ENCODE results near the gene PDE7B. TPM values are rescaled to one million over a fixed set of nuclear protein-coding genes. Genes with fewer than 3 reads are reported as not detected.

The PDE7B gene
- total RNA-seq, 1 experiment from 2014 or later: 0.03 TPM

DNA sequence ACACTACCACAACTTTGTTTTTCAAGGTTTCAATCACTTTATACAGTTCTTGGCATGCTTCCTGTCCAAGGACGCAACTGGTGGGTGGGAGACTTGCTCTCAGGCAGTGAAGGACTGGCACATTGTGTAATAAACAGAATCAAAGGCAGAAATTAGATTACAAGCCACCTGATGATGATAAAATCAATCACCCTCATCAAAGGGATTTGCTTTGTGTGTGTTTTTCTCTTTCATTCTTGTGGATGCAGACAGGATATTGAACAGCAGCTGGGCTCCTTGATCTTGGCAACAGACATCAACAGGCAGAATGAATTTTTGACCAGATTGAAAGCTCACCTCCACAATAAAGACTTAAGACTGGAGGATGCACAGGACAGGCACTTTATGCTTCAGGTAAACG, 327.2 kb downstream of the PDE7B start:
- DNase-seq (ENCODE audit: low read depth, low spot score) (no peak), ATAC-seq (no peak)
- POLR2A ChIA-PET: no interaction called here
- intact Hi-C loops (cut with micrococcal nuclease; ENCODE audit: unreplicated experiment): no loop called here
- Histone ChIP-seq H3K36me3 (ENCODE audit: control insufficient read depth, insufficient read depth, low read length) (no peaks in the 10 kb centered on the region), H3K9me3 (ENCODE audit: control insufficient read depth, insufficient read depth, low read depth, low read length) (no peaks in the 10 kb centered on the region), H3K4me1 (ENCODE audit: control insufficient read depth, insufficient read depth, low read length) (no peaks in the 10 kb centered on the region), H3K27me3 (ENCODE audit: control insufficient read depth, insufficient read depth, low read length) (no peaks in the 10 kb centered on the region), H3K4me3 (ENCODE audit: low read depth in 2 of 2, low read length in 2 of 2) (no peak overlapping the region), H3K27ac (ENCODE audit: low read length) (no peak overlapping the region)
- TF ChIP-seq CTCF (IDR thresholded peaks at IDR 0.05) (no peak), POLR2AphosphoS5 (IDR thresholded peaks at IDR 0.05; ENCODE audit: low read depth, low read length) (no peak)
- no TSS peak for BruUV-seq (replicated peaks)
- CTCF ChIA-PET: no interaction called here
- in situ Hi-C loops (cut with HindIII; ENCODE audit: low pct_unique_long_range_greater_than_20kb, low sequenced_read_pairs): no loop called here

DNA sequence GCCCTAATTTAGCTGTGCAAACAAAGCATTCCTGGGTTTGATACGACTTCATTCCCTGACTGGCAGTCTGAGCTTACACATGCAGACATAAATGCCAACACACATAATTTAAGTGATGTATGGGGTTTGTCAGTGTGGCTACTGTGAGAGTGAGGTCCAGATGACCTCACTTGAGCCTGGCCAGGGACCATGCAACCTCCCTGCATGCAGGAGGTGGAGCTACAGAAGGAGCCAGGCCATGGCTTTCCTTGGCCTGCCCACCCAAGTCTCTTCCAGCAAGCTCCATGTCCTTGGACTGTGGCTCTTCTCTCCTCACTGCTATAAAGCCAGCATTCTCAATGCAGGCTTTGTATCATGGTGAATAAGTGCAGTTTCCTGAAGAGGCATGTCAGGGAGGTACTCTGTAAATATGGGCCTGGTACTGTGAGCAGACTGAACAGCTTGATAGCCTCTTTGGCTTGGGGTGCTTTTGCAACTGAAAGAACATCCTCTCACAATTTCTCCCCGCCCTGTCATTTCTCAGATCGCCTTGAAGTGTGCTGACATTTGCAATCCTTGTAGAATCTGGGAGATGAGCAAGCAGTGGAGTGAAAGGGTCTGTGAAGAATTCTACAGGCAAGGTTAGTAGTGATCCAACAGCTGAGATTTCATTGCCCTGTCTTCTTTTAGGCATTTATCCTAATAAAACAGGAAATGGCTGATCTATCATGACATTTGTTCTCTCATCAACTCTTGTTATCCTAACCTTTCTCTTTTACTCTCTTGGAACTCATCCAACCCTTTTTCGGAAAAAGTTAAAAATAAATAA, 329.4 kb downstream of the PDE7B start:
- DNase-seq (ENCODE audit: low read depth, low spot score) (no peak), ATAC-seq (no peak)
- no peaks in the 10 kb centered on the region for H3K4me1 ChIP-seq (ENCODE audit: control insufficient read depth, insufficient read depth, low read length)
- CTCF ChIA-PET: no interaction called here
- no peak for TF ChIP-seq TCF7L2 (IDR thresholded peaks at IDR 0.05; ENCODE audit: low read depth, low read length)
- no peaks in the 10 kb centered on the region for H3K9me3 ChIP-seq (ENCODE audit: control insufficient read depth, insufficient read depth, low read depth, low read length)
- H3K4me3 ChIP-seq (ENCODE audit: low read depth in 2 of 2, low read length in 2 of 2): no peak overlapping the region
- POLR2A ChIA-PET: no interaction called here
- no peaks in the 10 kb centered on the region for H3K36me3 ChIP-seq (ENCODE audit: control insufficient read depth, insufficient read depth, low read length)
- H3K27me3 ChIP-seq (ENCODE audit: control insufficient read depth, insufficient read depth, low read length): no peaks in the 10 kb centered on the region
- intact Hi-C loops (cut with micrococcal nuclease; ENCODE audit: unreplicated experiment): no loop called here
- no peak overlapping the region for H3K27ac ChIP-seq (ENCODE audit: low read length)
- in situ Hi-C loops (cut with HindIII; ENCODE audit: low pct_unique_long_range_greater_than_20kb, low sequenced_read_pairs): no loop called here
- no TSS peak for BruUV-seq (replicated peaks)

- no peak for DNase-seq (ENCODE audit: low read depth, low spot score)
- Histone ChIP-seq H3K27ac (ENCODE audit: low read length) (no peak overlapping the region), H3K4me3 (ENCODE audit: low read depth in 2 of 2, low read length in 2 of 2) (no peak overlapping the region), H3K9me3 (ENCODE audit: control insufficient read depth, insufficient read depth, low read depth, low read length) (no peaks in the 10 kb centered on the region), H3K27me3 (ENCODE audit: control insufficient read depth, insufficient read depth, low read length) (no peaks in the 10 kb centered on the region), H3K36me3 (ENCODE audit: control insufficient read depth, insufficient read depth, low read length) (no peaks in the 10 kb centered on the region), H3K4me1 (ENCODE audit: control insufficient read depth, insufficient read depth, low read length) (no peaks in the 10 kb centered on the region)
- in situ Hi-C loops (cut with HindIII; ENCODE audit: low pct_unique_long_range_greater_than_20kb, low sequenced_read_pairs): no loop called here
- BruUV-seq (replicated peaks): no TSS peak
- no peak for TF ChIP-seq SIN3A (IDR thresholded peaks at IDR 0.05; ENCODE audit: borderline replicate concordance, insufficient read depth, low read depth, low read length)
- TF ChIP-seq CTCF (IDR thresholded peaks at IDR 0.05): no peak
- TF ChIP-seq TCF7L2 (IDR thresholded peaks at IDR 0.05; ENCODE audit: low read depth, low read length): no peak
- TF ChIP-seq, protein P1, sequence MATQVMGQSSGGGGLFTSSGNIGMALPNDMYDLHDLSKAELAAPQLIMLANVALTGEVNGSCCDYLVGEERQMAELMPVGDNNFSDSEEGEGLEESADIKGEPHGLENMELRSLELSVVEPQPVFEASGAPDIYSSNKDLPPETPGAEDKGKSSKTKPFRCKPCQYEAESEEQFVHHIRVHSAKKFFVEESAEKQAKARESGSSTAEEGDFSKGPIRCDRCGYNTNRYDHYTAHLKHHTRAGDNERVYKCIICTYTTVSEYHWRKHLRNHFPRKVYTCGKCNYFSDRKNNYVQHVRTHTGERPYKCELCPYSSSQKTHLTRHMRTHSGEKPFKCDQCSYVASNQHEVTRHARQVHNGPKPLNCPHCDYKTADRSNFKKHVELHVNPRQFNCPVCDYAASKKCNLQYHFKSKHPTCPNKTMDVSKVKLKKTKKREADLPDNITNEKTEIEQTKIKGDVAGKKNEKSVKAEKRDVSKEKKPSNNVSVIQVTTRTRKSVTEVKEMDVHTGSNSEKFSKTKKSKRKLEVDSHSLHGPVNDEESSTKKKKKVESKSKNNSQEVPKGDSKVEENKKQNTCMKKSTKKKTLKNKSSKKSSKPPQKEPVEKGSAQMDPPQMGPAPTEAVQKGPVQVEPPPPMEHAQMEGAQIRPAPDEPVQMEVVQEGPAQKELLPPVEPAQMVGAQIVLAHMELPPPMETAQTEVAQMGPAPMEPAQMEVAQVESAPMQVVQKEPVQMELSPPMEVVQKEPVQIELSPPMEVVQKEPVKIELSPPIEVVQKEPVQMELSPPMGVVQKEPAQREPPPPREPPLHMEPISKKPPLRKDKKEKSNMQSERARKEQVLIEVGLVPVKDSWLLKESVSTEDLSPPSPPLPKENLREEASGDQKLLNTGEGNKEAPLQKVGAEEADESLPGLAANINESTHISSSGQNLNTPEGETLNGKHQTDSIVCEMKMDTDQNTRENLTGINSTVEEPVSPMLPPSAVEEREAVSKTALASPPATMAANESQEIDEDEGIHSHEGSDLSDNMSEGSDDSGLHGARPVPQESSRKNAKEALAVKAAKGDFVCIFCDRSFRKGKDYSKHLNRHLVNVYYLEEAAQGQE (IDR thresholded peaks at IDR 0.05; ENCODE audit: insufficient read depth in 1 of 2, low read depth in 2 of 2, low read length in 1 of 2): no peak
- no peak for TF ChIP-seq POLR2AphosphoS5 (IDR thresholded peaks at IDR 0.05; ENCODE audit: low read depth, low read length)
- no peak for ATAC-seq
- ChIA-PET POLR2A (no interaction called here), CTCF (no interaction called here)
- intact Hi-C loops (cut with micrococcal nuclease; ENCODE audit: unreplicated experiment): no loop called here
These were observed 330.0 kb downstream of the PDE7B start for GRCh38 chr6:136181512-136181833.

All from Panc1 (cell line).